B cell (primary cell): ENCODE results near the gene LILRB1.
"Not testable (repeated sequence)": the region's sequence is repeated elsewhere in the genome, so short reads cannot be mapped to it uniquely, and the experiment has no call there.

Experiments
- CTCF ChIP-seq: fragments of 200-600 bp; IDR thresholded peaks from one replicate; pipeline ENCODE4 v1.8.0; 2022; ENCODE audit warnings: antibody characterized with exemption, mild to moderate bottlenecking
- EZH2 ChIP-seq: IDR thresholded peaks from 2 replicates; pipeline ENCODE4 v1.6.1; 2012; ENCODE audit warnings: borderline replicate concordance, low read depth, mild to moderate bottlenecking, moderate library complexity, low read length; ENCODE audit not compliant: insufficient read depth, poor library complexity, severe bottlenecking

- not testable (repeated sequence) for TF ChIP-seq EZH2, CTCF
Measured at GRCh38 chr19:54630262-54630661, at the start of gene LILRB1.
